ENCODE data around the gene FALEC.

- TF ChIP-seq CTCF (IDR thresholded peaks at IDR 0.05): no peak
- TF ChIP-seq POLR2AphosphoS5 (IDR thresholded peaks at IDR 0.05; ENCODE audit: insufficient read depth in 1 of 2, low read depth in 1 of 2): no peak
Observed at GRCh38 chr1:150466964-150467363, 48.6 kb upstream of the FALEC start.

Data from vagina (tissue), 2 donors.